GM19238 (cell line): ENCODE results near the gene FHIT.

Experiments used
- DNase-seq: peaks from one replicate; pipeline ENCODE4 v3.0.0; 2011; ENCODE audit warnings: low spot score; ENCODE audit not compliant: insufficient read length

Gene FHIT

DNA sequence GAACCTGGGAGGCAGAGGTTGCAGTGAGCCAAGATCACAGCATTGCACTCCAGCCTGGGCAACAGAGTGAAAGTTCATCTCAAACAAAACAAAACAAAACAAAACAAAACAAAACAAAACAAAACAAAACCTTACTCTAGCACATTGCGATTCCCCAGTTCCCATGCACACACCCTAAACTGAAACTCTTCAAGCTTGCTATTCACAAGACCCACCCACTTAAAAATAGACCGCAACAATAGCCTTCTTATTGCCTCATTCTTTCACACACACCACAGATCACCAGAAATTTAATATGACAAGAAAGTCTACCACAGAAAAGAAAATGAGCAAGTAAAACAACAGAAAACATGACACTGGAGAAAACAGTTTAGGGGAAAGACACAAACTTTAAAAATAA lies 598.4 kb downstream of the FHIT start:
- DNase-seq = no peak

DNA sequence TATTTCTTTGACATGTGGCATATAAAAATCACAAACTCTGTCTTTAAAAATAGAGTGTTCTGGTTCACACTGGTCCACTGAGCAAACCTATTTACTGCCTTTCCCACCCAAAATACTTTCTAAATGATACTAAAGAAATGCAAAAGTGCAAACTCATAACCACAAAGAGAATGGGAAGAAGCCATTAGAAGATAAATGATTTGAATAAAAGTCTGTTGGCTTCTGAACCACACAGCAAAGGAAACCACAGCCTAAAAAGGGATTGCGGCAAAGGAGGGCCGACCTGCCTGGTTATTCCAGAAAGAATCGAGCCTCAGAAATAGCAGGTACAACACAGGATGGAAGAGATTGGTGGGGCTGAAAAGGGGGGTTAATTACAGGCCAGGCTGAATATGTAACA lies 599.5 kb downstream of the FHIT start:
- no peak for DNase-seq

DNA sequence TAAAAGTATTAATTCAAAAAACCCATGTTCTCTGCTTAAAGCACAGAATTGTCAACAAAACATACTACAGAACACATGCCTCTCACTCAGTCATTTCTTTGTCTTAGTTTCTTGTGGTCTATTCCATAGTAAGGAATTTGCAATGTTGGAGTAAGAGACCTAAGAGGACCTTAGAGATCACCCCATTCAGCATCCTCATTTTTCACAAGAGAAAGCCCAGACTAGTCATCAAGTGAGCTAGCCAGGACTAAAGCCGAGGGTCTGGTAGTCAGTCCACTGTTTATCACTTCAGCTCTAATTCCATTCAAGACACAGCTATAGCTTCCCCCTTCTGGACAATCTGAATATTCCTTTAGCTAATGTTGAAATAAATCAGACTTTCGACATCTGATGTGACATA lies 601.1 kb downstream of the FHIT start:
- DNase-seq = no peak

DNA sequence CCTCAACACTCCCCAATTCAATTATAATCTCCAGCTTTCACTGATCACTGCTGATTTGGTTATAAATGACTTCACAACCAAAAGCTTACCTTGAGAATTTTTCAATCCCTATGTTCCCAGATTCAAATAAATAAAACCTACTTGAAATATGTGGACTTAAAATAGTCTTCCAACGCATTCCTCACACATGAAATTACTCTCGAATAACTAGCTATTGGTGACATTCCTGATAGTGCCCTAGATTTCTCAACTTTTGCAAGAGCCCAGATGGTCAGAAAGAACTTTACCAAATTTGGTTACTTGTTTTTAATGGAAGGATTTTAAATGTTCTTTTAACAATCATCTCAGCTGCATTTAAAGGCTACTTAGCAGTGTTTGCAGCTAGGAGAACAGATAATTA lies 605.5 kb downstream of the FHIT start:
- no peak for DNase-seq

DNA sequence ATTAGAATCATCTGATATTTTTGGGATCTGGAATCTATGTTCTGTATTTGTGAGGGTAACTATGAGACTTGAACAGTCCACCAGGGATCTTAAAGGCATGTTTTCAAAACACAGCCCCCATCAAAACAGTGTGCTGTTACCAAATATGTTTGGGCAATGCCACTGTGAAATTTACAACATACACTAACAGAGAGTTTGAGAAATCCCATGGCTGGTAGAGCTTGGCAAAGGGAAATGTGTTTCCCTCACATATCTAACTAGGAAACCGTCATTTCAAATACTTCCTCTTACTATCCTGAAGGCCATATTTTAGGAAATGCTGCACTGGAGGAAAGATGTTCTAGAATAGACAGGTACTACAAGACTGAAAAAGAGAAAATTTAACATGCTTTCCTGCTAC lies 607.4 kb downstream of the FHIT start:
- no peak for DNase-seq

DNA sequence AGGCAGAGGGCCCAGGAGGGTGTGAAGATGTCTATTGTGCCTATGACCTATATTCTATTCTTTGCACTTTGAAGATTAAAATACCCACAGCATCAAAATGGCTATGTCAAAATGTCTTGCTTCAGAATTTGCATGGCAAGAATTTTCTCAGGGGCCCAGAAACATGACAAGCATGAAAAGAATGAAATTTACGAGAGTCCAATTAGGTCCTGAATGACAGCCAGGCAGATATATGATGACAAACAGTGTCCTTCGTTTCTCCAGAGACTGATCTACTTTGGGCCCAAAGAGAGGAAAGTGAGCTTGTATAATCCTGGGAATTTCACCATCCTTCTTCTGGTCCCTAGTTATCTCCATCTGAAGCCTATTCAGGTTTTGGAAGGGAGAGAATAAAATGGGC lies 609.9 kb downstream of the FHIT start:
- DNase-seq = no peak

DNA sequence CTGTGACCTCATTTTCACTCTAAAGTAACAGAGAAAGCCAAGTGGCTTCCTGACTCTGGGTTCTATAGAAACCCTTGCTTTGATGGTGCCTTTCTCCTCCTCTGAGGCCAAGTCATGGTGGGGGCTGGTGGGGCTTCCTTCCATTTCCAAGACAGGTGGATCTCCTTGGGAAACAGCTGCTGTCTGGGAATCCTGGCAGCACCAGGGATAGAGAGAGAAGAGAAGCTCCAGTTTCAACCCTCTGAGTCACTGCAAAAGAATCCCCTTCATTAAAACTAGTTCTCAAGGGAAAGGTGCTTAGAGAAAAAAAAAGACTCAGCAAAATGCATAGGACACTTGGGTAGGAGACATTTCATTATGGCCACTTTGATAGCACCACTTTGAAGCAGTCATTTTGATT lies 614.4 kb downstream of the FHIT start:
- DNase-seq = no peak

DNA sequence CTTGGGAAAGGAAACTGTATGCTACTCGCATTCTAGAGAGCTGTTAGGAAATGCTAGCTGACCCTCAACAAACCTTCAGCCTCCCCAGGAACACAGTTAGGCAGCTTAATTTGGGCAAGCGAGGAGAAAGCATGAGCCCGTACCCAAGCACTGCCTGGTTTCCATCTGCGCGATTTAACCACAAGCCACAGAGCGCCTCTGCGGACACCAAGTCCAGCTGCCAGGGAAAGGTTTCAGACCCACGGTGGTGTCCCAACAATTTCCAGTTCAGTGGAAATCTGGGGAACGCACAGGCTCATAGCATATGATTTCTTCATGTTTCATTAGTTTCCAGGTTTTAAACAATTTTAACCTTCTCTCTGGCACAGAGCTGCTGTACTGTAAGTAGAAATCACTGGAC lies 617.6 kb downstream of the FHIT start:
- no peak for DNase-seq

DNA sequence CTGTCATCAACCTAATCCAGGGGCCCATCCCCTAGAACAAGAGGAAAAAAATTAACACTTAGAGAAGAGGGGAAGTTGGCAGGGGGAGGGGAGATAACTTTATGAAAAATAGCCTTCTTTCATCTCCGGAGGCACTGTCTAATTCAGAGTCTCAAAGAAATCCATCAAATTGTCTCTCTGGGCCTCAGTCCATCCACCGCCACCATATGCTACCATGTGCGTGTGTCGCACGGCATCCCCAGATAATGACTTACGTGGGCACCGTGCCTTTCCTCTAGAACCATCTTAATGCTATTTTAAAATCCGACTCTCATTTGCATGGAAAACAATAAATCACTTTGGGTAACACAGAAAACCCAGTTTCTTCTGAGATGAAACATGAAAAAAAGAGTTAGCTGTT lies 619.7 kb downstream of the FHIT start:
- DNase-seq = no peak

DNA sequence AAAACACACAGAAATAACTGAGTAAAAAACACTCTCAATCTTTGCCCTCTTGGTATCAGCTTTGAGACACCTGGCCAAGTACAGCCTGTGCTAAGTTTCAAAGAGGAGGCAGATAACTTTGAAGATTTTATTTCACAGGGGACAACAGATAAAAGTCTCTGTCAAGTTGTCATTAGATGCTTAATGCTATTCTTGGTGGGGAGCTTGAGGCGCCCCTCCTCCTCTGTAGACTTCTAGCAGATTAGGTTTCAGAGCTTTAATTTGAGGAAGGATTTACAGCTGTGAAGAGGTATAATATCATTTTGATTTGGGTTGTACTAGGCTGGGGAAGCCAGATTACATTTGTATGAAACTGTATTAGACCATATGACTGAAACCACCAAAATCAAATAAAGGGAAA lies 620.3 kb downstream of the FHIT start:
- DNase-seq = no peak

DNA sequence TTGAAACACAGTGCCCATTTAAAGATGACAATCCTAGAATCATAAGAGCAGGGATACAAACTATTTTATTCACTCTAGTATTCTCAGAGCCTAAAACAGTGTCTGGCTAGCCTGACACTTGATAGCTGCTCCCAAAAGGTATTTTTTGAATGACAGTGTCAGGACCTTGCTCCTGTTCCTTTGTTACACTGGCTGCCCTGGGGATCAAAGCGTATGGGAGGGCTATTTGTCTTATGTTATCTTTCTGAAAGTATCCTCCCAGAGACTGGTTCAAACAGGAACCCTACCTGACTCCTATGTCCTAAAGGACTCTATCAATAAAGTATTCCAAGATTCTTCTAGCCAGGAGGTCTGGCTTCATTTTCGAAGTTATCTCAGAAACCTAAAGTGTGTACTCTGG lies 621.4 kb downstream of the FHIT start:
- no peak for DNase-seq

DNA sequence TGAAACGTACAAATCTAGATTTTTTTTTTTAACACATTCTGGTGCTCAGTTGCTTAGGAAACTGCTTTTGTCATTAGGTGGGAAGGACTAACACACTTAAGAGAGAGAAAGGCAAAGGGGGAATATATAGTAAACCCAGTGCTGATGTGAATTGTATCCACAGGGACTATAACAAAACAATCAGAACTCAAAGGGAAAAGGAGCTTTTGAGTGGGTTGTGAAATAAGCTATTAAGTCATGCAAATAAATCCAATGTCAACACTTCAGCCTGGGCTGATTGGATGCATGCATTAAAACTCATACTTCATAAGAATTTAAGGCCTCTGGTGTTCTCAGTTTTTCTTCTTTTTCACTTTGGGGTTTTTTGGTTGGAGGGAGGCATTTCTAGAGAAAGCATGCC lies 628.9 kb downstream of the FHIT start:
- no peak for DNase-seq

DNA sequence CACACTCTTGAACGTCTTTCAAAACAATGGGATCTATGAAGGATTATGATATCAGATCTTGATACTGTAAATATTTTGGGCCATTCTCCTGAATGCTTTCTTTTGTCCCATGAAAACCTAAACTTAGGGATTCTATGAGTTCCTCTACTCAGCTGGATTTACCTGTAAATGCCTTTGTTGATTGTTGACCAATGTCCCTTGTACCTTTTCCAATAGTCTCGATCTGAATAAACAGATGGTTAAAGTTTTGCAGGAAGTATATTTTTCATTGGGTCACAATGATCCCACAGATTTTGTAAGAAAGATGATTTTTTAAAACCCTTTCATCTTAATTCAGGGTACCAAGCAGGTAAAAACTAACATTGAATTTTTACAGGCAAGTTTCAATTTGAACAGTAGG lies 634.1 kb downstream of the FHIT start:
- DNase-seq = no peak

DNA sequence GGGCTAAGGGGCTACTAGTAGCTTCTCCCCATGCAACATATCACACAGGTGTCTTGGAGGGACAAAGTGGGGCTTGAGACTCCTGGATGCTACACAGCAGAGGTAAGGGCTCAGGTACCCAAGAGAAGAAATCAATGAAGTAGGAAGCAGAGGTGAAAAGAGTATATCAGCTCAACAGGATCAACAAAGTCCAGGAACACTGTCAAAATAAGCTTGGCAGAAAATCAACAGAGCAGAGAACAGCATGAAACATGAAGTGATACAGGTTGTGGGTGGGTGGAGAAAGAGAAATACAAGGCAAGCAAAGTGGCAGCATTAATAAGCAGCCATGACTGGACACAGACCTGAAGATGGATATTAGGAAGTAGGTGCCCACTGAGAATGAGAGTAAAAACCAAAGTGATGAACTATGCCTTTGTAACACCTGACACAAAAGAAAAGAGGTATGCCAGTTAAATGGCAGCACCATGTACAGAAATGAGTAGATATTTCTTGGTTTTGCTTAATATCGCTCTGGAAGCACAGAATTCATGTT lies 637.4 kb downstream of the FHIT start:
- DNase-seq = no peak

DNA sequence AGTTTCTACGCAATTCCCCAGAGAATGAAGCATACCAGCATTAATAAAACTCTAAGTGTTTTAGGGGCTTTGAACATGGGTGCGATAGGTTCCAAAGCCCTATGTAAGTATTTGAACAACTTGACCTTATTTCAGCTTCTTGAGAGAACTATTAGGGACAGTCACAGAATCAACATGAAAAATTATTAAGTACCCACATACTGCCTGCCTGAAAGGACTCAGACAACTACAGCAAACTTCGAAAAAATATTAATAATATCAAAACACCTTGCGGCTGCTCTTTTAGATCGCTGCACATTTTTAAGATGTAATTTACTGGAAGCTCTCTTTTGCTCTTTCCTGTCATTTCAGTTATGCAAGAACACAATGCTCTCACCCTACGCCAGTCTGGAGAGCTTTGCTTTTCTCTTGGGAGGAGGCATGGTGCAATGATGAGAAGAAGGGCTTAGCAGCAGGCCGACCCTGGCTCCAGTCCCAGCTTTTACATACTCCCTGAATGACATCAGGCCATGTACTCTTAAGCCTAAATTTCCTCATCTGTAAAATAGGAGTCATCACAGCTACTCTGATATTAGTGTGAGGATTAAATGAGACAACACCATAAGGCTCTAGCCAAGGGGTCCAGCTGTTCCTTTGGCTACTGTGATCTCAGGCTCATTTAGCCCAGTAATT lies 640.7 kb downstream of the FHIT start:
- DNase-seq = no peak

DNA sequence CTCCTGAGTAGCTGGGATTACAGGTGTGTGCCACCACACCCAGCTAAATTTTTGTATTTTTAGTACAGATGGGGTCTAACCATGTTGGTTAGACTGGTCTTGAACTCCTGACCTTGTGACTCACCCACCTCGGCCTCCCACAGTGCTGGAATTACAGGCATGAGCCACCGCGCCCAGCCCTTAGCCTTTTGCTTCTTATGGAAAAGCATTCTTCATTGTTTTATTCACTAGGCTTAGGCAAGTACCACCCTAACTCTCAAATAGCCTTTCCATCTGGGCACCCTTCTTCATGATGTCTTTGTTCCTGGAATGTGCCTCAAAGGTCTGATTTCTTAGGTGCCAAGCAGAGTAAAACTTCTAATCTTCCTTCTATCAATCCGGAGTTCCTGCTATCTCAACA lies 641.8 kb downstream of the FHIT start:
- DNase-seq = no peak

DNA sequence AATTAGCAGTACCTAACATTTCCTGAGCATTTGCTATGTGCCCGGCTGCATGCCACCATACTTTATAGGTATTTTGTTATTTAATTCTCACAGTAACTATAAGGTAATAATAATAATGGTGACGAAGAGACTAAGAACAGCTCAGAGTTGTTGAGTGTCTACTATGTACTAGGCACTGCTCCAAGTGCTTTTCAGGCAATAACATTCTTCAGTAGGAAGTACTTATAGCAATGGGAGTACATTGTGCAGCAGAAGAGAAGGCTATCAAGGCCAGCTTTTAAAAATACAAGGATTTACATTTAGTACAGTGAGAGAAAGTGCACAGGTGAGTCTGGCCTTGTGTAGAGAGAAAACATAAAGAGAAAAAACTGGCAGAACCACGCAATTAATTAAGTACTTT lies 647.4 kb downstream of the FHIT start:
- no peak for DNase-seq

DNA sequence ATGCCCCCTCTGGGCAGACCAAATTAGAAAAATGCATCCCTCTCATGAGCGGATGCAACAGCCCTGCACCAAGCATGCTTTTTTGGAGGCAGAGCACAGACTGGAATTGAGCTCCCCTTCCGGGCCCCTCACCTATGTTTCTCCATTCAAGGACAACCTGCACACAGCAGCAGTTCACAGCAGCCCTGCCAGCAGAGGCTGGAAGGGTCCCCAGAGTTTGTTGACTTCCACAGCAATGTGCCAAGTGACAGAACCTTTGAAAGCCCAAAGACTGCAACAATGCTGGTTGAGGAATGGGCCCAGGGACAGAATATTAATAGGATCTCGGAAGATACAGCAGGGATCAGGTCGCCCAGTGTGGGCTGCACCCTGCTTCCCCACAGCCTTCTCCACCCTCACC lies 650.4 kb downstream of the FHIT start:
- no peak for DNase-seq

DNA sequence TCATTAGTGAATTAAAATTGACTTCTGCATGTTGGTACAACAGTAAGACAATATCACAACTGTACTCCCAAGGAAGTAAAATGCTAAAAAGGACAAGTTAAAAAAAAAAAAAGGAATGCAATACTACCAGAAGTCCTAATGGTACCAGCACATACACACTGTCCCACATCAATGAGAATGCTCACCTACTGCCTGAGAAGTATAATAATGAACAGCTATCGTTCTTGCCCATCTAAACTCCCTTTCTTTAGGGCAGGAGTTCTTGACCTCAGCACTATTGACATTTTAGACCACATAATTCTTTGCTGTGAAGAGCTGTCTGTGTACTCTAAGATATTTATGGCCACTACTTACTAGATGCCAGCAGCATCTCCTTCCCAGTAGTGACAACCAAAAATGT lies 651.7 kb downstream of the FHIT start:
- DNase-seq = no peak

DNA sequence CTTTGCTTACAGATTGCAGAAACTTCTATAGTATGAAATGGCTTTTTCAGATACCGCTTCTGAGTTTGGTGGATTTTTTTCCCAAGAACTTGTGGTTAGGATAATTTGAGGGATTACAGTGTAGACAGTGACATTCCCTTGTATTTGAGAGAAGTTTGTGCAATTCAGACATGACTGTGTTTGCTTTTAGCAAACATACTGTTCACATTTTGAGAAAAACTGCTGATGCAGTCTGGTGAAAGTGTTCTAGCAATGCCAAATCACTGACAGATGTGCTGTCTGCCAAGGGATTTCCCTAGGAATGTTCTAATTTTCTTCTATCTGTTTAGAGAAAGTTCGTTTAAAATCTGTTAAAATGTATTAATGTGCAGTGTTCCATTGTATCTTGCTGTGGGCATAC lies 652.6 kb downstream of the FHIT start:
- DNase-seq = no peak

DNA sequence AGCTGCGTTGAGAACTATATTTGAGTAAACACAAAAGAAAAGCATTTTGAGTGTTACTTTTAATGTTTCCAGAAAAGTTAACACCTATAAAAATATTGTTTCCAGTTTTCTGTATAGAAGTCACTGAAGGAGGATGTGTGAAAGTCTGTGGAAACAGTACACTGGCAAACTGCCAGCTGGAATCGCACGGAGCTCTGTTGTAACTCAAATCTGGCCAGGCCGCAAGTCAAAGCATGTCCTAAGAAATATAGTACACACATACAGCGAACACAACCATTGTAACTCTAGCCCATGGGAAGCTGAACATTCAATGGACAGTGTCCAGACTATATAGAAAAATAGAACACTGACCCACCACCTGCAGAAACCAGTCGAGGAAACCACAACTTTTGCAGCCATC lies 657.2 kb downstream of the FHIT start:
- DNase-seq = no peak

DNA sequence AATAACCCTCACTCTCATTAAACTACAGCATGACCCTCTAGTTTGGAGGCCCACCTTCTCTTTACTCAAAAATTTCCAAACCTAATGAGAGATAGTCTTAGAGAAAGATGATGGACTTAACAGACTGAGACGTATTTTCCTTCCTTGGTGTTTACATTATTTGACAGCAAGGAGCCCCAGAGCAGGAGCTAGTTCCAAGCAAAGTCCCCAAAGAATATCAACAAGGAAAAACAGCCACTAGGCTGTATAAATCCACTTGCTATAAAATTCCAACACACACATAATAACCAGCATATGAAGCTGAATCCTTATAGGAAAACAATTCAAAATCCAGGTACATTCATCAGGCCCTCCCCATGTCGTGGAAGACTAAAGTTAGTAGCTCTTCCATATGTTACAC lies 660.0 kb downstream of the FHIT start:
- DNase-seq = no peak

DNA sequence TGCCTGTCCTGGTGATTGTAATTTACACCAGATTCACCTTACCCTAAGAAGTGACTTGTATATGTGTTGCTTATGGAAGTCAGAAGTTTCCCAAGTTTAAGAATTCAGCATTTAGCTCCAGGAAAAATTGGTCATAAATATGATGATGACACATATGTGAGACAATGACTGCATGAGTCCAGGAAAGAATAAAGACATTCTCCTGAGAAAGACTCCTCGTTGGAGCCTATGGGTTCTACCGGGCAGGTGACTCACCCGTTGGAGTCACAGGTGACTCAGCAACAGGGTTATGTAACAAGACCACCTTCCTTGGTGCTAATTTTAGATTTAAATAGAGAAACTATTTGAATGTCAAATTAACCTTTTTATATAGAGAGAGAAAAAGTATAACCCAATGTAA lies 662.4 kb downstream of the FHIT start:
- no peak for DNase-seq

DNA sequence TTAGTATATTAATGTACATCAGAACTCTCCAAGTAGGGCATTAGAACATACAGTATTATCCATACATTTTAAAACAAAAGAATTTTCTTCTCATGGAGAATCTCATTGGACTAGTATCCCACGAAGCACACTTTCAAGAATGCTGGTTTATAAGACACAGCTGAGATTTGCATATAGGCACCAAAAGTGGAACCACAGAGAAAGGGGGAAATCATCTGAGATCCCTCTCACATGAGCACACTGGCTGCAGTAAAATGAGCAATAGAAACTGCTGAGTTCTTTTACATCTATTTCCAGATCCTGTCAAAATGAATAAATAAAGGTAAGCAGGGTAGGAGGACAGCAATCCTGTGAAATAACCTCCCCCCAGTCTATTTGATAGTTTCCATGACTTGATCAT lies 665.3 kb downstream of the FHIT start:
- DNase-seq = no peak
